Astrocyte (in vitro differentiated cells and primary cell): ENCODE data around the gene ZC3H4. TPM values are rescaled to one million over a fixed set of nuclear protein-coding genes. Genes with fewer than 3 reads are reported as not detected.

Experiments used
- DNase-seq: peaks from one replicate; pipeline ENCODE4 v3.0.0-alpha.2; 2010; ENCODE audit warnings: low read depth
- FAIRE-seq: peaks from 2 replicates; lab custom pipeline; 2011; peaks lifted over from hg19 to GRCh38; lab: Jason Lieb, UNC
- H2AFZ ChIP-seq: 2 replicates; pipeline ENCODE4 v1.6.0; 2012; ENCODE audit warnings: low read depth, low read length, inconsistent platforms
- H3K27ac ChIP-seq: 2 replicates; pipeline ENCODE4 v1.5.1; 2011; ENCODE audit warnings: low read depth, low read length, inconsistent platforms
- H3K27me3 ChIP-seq: 2 replicates; pipeline ENCODE4 v1.6.0; 2011; ENCODE audit warnings: low read length, inconsistent platforms; ENCODE audit not compliant: insufficient read depth
- H3K36me3 ChIP-seq: 2 replicates; pipeline ENCODE4 v1.5.1; 2011; ENCODE audit warnings: low read length, inconsistent platforms; ENCODE audit not compliant: insufficient read depth
- H3K4me1 ChIP-seq: 2 replicates; pipeline ENCODE4 v1.5.1; 2011; ENCODE audit warnings: low read length, inconsistent platforms; ENCODE audit not compliant: insufficient read depth
- H3K4me2 ChIP-seq: 2 replicates; pipeline ENCODE4 v1.6.0; 2012; ENCODE audit warnings: low read length, inconsistent platforms
- H3K4me3 ChIP-seq: 2 replicates; pipeline ENCODE4 v1.5.1; 2011; ENCODE audit warnings: low read depth, mild to moderate bottlenecking, low read length, inconsistent platforms; ENCODE audit not compliant: insufficient read depth
- H3K79me2 ChIP-seq: 2 replicates; pipeline ENCODE4 v1.6.0; 2012; ENCODE audit warnings: mild to moderate bottlenecking, low read length, inconsistent platforms; ENCODE audit not compliant: insufficient read depth
- H3K9ac ChIP-seq: 2 replicates; pipeline ENCODE4 v1.6.0; 2012; ENCODE audit warnings: mild to moderate bottlenecking, low read length, inconsistent platforms
- H3K9me3 ChIP-seq: 2 replicates; pipeline ENCODE4 v1.5.1; 2012; ENCODE audit warnings: low read depth, mild to moderate bottlenecking, low read length, inconsistent platforms; ENCODE audit not compliant: insufficient read depth
- H4K20me1 ChIP-seq: 2 replicates; pipeline ENCODE4 v1.6.0; 2012; ENCODE audit warnings: low read length, inconsistent platforms; ENCODE audit not compliant: insufficient read depth
- H3K27ac Mint-ChIP-seq: one replicate; pipeline ENCODE4 v1.8.0; 2021; ENCODE audit warnings: mild to moderate bottlenecking, mixed read lengths; ENCODE audit not compliant: unreplicated experiment
- H3K27me3 Mint-ChIP-seq: one replicate; pipeline ENCODE4 v1.8.0; 2021; ENCODE audit warnings: low read depth, mixed read lengths; ENCODE audit not compliant: unreplicated experiment
- H3K36me3 Mint-ChIP-seq: one replicate; pipeline ENCODE4 v1.8.0; 2021; ENCODE audit warnings: low read depth, mixed read lengths; ENCODE audit not compliant: unreplicated experiment
- H3K4me1 Mint-ChIP-seq: one replicate; pipeline ENCODE4 v1.8.0; 2021; ENCODE audit warnings: low read depth, mixed read lengths; ENCODE audit not compliant: unreplicated experiment
- H3K4me3 Mint-ChIP-seq: one replicate; pipeline ENCODE4 v1.8.0; 2021; ENCODE audit warnings: mild to moderate bottlenecking, moderate library complexity, mixed read lengths; ENCODE audit not compliant: unreplicated experiment
- H3K9me3 Mint-ChIP-seq: one replicate; pipeline ENCODE4 v1.8.0; 2021; ENCODE audit warnings: mild to moderate bottlenecking, mixed read lengths; ENCODE audit not compliant: unreplicated experiment
- CTCF ChIP-seq: IDR thresholded peaks from 2 replicates; pipeline ENCODE4 v1.5.1; 2011; ENCODE audit warnings: low read depth, mild to moderate bottlenecking, inconsistent platforms, low read length, moderate library complexity; ENCODE audit not compliant: insufficient read depth
- EZH2 ChIP-seq: IDR thresholded peaks from 2 replicates; pipeline ENCODE4 v1.6.1; 2012; ENCODE audit warnings: mild to moderate bottlenecking, low read length, inconsistent platforms; ENCODE audit not compliant: insufficient read depth
- total RNA-seq: library from RNA; stranded (reverse); gene quantifications from 2 replicates; pipeline ENCODE4 v1.2.1, GENCODE V29; 2021

ZC3H4 gene
- total RNA-seq, 1 donor from 2014 or later = 42.3 TPM

- no peaks in the 10 kb centered on the region for H3K36me3 ChIP-seq
- H3K9me3 ChIP-seq = no peaks in the 10 kb centered on the region
- TF ChIP-seq CTCF = peak; percentile 74
- TF ChIP-seq EZH2 = no peak
- Mint-ChIP-seq H3K27ac (peak overlapping the region; percentile 53), H3K4me3 (peak overlapping the region; percentile 81), H3K4me1 (peaks cover 6% of the 10 kb centered on the region), H3K9me3 (no peaks in the 10 kb centered on the region), H3K36me3 (no peaks in the 10 kb centered on the region), H3K27me3 (peaks cover 8% of the 10 kb centered on the region)
- FAIRE-seq (peak; percentile 34), DNase-seq (peak; percentile 57)
- no peaks in the 10 kb centered on the region for H3K79me2 ChIP-seq
- H3K9ac ChIP-seq = peak overlapping the region; percentile 75
- H3K27me3 ChIP-seq = no peaks in the 10 kb centered on the region
- H3K4me1 ChIP-seq = peaks cover 12% of the 10 kb centered on the region
- H3K4me3 ChIP-seq = peak overlapping the region; percentile 63
- H3K27ac ChIP-seq = peak overlapping the region; percentile 14
- H3K4me2 ChIP-seq = peak overlapping the region; percentile 96
- no peaks in the 10 kb centered on the region for H4K20me1 ChIP-seq
- H2AFZ ChIP-seq = peak overlapping the region; percentile 83
Observed at GRCh38 chr19:47035127-47036096, 78.2 kb downstream of the ZC3H4 start.

GRCh38 chr19:47032171-47032811 is 81.3 kb downstream of the ZC3H4 start:
- H3K36me3 ChIP-seq = no peaks in the 10 kb centered on the region
- FAIRE-seq = no peak
- H3K27ac ChIP-seq = no peak overlapping the region
- no peak overlapping the region for H3K4me2 ChIP-seq
- H3K79me2 ChIP-seq = no peaks in the 10 kb centered on the region
- no peak overlapping the region for H3K9ac ChIP-seq
- Mint-ChIP-seq H3K27ac (no peak overlapping the region), H3K9me3 (no peaks in the 10 kb centered on the region), H3K36me3 (no peaks in the 10 kb centered on the region), H3K4me1 (peaks cover 6% of the 10 kb centered on the region), H3K27me3 (peaks cover 14% of the 10 kb centered on the region), H3K4me3 (no peak overlapping the region)
- no peak for DNase-seq
- no peaks in the 10 kb centered on the region for H4K20me1 ChIP-seq
- no peak overlapping the region for H3K4me3 ChIP-seq
- no peak overlapping the region for H2AFZ ChIP-seq
- TF ChIP-seq EZH2 = no peak
- TF ChIP-seq CTCF = peak; percentile 52
- H3K4me1 ChIP-seq = peaks cover 12% of the 10 kb centered on the region
- H3K27me3 ChIP-seq = peaks cover 8% of the 10 kb centered on the region
- H3K9me3 ChIP-seq = no peaks in the 10 kb centered on the region
